ENCODE results near the gene ESYT1.

ESYT1 gene

GRCh38 chr12:56127888-56128669 is at the start of gene ESYT1:
TSS of gene ESYT1 (plus strand) at chr12:56128267. CDS start at chr12:56128320, 53 bp downstream.
- TF ChIP-seq GATA2 (IDR thresholded peaks at IDR 0.05; ENCODE audit: low read depth, low read length): peak; percentile 21; the same call in 1 of the 2 replicates
- no peak for TF ChIP-seq GATA3 (IDR thresholded peaks at IDR 0.05; ENCODE audit: low read depth, low read length)

GRCh38 chr12:56078427-56078826 is 49.6 kb upstream of the ESYT1 start:
- no peak for TF ChIP-seq GATA2 (IDR thresholded peaks at IDR 0.05; ENCODE audit: low read depth, low read length)
- TF ChIP-seq GATA3 (IDR thresholded peaks at IDR 0.05; ENCODE audit: low read depth, low read length): no peak

- no peak for TF ChIP-seq GATA3 (IDR thresholded peaks at IDR 0.05; ENCODE audit: low read depth, low read length)
- no peak for TF ChIP-seq GATA2 (IDR thresholded peaks at IDR 0.05; ENCODE audit: low read depth, low read length)
Measured at GRCh38 chr12:56078931-56079722, 48.9 kb upstream of the ESYT1 start.

- TF ChIP-seq GATA2 (IDR thresholded peaks at IDR 0.05; ENCODE audit: low read depth, low read length): no peak
- no peak for TF ChIP-seq GATA3 (IDR thresholded peaks at IDR 0.05; ENCODE audit: low read depth, low read length)
Measured at GRCh38 chr12:56079723-56080555, 48.1 kb upstream of the ESYT1 start, which contains the start of gene ERBB3. TSS of gene ERBB3 (plus strand) at chr12:56080165. CDS start at chr12:56080301, 136 bp downstream.

GRCh38 chr12:56080556-56081138 is 47.4 kb upstream of the ESYT1 start:
- TF ChIP-seq GATA2 (IDR thresholded peaks at IDR 0.05; ENCODE audit: low read depth, low read length) (no peak), GATA3 (IDR thresholded peaks at IDR 0.05; ENCODE audit: low read depth, low read length) (no peak)

- TF ChIP-seq GATA3 (IDR thresholded peaks at IDR 0.05; ENCODE audit: low read depth, low read length) (no peak), GATA2 (IDR thresholded peaks at IDR 0.05; ENCODE audit: low read depth, low read length) (no peak)
Measured at GRCh38 chr12:56081393-56082347, 46.4 kb upstream of the ESYT1 start.

- TF ChIP-seq GATA3 (IDR thresholded peaks at IDR 0.05; ENCODE audit: low read depth, low read length) (no peak), GATA2 (IDR thresholded peaks at IDR 0.05; ENCODE audit: low read depth, low read length) (no peak)
Measured at GRCh38 chr12:56082382-56082781, 45.7 kb upstream of the ESYT1 start.

GRCh38 chr12:56082967-56083366 is 45.1 kb upstream of the ESYT1 start:
- TF ChIP-seq GATA3 (IDR thresholded peaks at IDR 0.05; ENCODE audit: low read depth, low read length): no peak
- no peak for TF ChIP-seq GATA2 (IDR thresholded peaks at IDR 0.05; ENCODE audit: low read depth, low read length)

- TF ChIP-seq GATA3 (IDR thresholded peaks at IDR 0.05; ENCODE audit: low read depth, low read length): no peak
- no peak for TF ChIP-seq GATA2 (IDR thresholded peaks at IDR 0.05; ENCODE audit: low read depth, low read length)
Measured at GRCh38 chr12:56084958-56085543, 43.0 kb upstream of the ESYT1 start.

- no peak for TF ChIP-seq GATA3 (IDR thresholded peaks at IDR 0.05; ENCODE audit: low read depth, low read length)
- TF ChIP-seq GATA2 (IDR thresholded peaks at IDR 0.05; ENCODE audit: low read depth, low read length): no peak
Measured at GRCh38 chr12:56086096-56086495, 42.0 kb upstream of the ESYT1 start.

GRCh38 chr12:56086608-56087007 is 41.5 kb upstream of the ESYT1 start:
- no peak for TF ChIP-seq GATA3 (IDR thresholded peaks at IDR 0.05; ENCODE audit: low read depth, low read length)
- no peak for TF ChIP-seq GATA2 (IDR thresholded peaks at IDR 0.05; ENCODE audit: low read depth, low read length)

GRCh38 chr12:56087220-56087619 is 40.8 kb upstream of the ESYT1 start:
- TF ChIP-seq GATA2 (IDR thresholded peaks at IDR 0.05; ENCODE audit: low read depth, low read length): no peak
- TF ChIP-seq GATA3 (IDR thresholded peaks at IDR 0.05; ENCODE audit: low read depth, low read length): no peak
